ENCODE data around the gene ZNF514. TPM values are rescaled to one million over a fixed set of nuclear protein-coding genes. Genes with fewer than 3 reads are reported as not detected.

Gene ZNF514
- total and polyA plus RNA-seq, 2 of the 8 experiments (the other 6 are each of a cell fraction or from before 2014, with no cell fraction given): 5.3 to 13.3 TPM

GRCh38 chr2:95179451-95179850 is 19.8 kb upstream of the ZNF514 start:
- Histone ChIP-seq H3K14ac (ENCODE audit: insufficient read length) (no peak overlapping the region), H2BK12ac (ENCODE audit: low read depth, low read length) (no peak overlapping the region), H3K4me2 (ENCODE audit: insufficient read depth in 1 of 2, low read depth in 2 of 2, low read length in 2 of 2) (no peak overlapping the region), H3K79me1 (ENCODE audit: low read depth, low read length) (0 out of 2 replicates have a peak, but pooled peaks cover 2% of the 10 kb centered on the region), H4K91ac (replicated peaks; ENCODE audit: insufficient read length, low read length) (no peak overlapping the region), H3K18ac (ENCODE audit: extremely low read depth, low read length) (no peak overlapping the region), H3K4me1 (replicated peaks in 1 of 4; ENCODE audit: control insufficient read depth in 3 of 4, insufficient read depth in 4 of 4, low read length in 3 of 4) (no peaks in the 10 kb centered on the region), H2BK15ac (ENCODE audit: low read length) (no peak overlapping the region), H3K4ac (replicated peaks; ENCODE audit: insufficient read length, low read depth, low read length) (no peak overlapping the region), H3K4me3 (ENCODE audit: extremely low read depth in 1 of 4, insufficient read depth in 2 of 4, low read depth in 3 of 4, low read length in 4 of 4) (no peak overlapping the region), H3K27ac (ENCODE audit: low read depth, low read length) (no peak overlapping the region), H2BK20ac (ENCODE audit: low read length) (no peak overlapping the region), H4K20me1 (replicated peaks in 1 of 2; ENCODE audit: control insufficient read depth in 1 of 2, insufficient read depth in 2 of 2, low read length in 2 of 2) (no peaks in the 10 kb centered on the region), H3K23ac (ENCODE audit: insufficient read length) (no peak overlapping the region), H3K56ac (replicated peaks; ENCODE audit: insufficient read length, low read depth, low read length) (no peak overlapping the region), H3K36me3 (ENCODE audit: control insufficient read depth in 2 of 4, insufficient read depth in 4 of 4, low read length in 3 of 4) (peaks cover 0 to 27% (median 12%) of the 10 kb centered on the region in 4 experiments; a peak in 7 of 8 replicates), H2BK120ac (replicated peaks; ENCODE audit: low read depth, low read length) (no peak overlapping the region), H3K9ac (replicated peaks in 1 of 4; ENCODE audit: extremely low read depth in 1 of 4, low read depth in 3 of 4, low read length in 3 of 4) (no peak overlapping the region), H3K23me2 (ENCODE audit: low read depth, low read length) (no peaks in the 10 kb centered on the region), H4K8ac (ENCODE audit: extremely low read depth, insufficient read depth, low read length) (no peak overlapping the region), H4K5ac (ENCODE audit: insufficient read length, low read depth, low read length) (no peak overlapping the region), H3K9me3 (ENCODE audit: insufficient read depth in 2 of 2, low read depth in 1 of 2, low read length in 1 of 2) (peaks cover 47 to 62% of the 10 kb centered on the region in 2 experiments), H2BK5ac (ENCODE audit: low read depth, low read length) (no peak overlapping the region), H3K79me2 (ENCODE audit: control insufficient read depth in 1 of 2, insufficient read depth in 2 of 2, low read length in 2 of 2) (no peaks in the 10 kb centered on the region), H2AK5ac (ENCODE audit: low read depth, low read length) (no peak overlapping the region), H2AFZ (ENCODE audit: low read length) (no peak overlapping the region), H3K27me3 (replicated peaks in 1 of 4; ENCODE audit: control insufficient read depth in 3 of 4, extremely low read depth in 1 of 4, insufficient read depth in 3 of 4, low read length in 3 of 4) (no peaks in the 10 kb centered on the region)
- FAIRE-seq (no peak), DNase-seq (ENCODE audit: low read depth in 1 of 2, low spot score in 2 of 2) (no peak)
- ChIA-PET POLR2A (ENCODE audit: partially characterized antibody) (no interaction called here), CTCF (ENCODE audit: partially characterized antibody) (no interaction called here)
- 90% methylated on average over 7 of the region's 7 CpGs; no CpG with 5 or more reads in 1 of the 2 experiments for WGBS, 2 experiments (ENCODE audit: extremely low coverage in 1 of 2, insufficient coverage in 1 of 2, insufficient read length in 1 of 2, insufficient replicate concordance in 2 of 2, low coverage in 1 of 2, low lambda C conversion rate in 2 of 2, missing lambda C conversion rate in 1 of 2)
- TF ChIP-seq CTCF (IDR thresholded peaks at IDR 0.05; ENCODE audit: control extremely low read depth in 1 of 3, insufficient read depth in 1 of 3, low read depth in 1 of 3, low read length in 3 of 3) (no peak), SP4 (IDR thresholded peaks at IDR 0.05; ENCODE audit: low read length) (no peak), ATF2 (IDR thresholded peaks at IDR 0.05; ENCODE audit: low read length) (no peak), CHD2 (IDR thresholded peaks at IDR 0.05; ENCODE audit: low read length) (no peak), GTF2F1 (IDR thresholded peaks at IDR 0.05; ENCODE audit: borderline replicate concordance, low read depth, low read length) (no peak), CEBPB (IDR thresholded peaks at IDR 0.05; ENCODE audit: low read depth, low read length) (no peak), PHF8 (conservative IDR thresholded peaks at IDR 0.05; ENCODE audit: low read depth, low read length) (no peak), CBX5 (IDR thresholded peaks at IDR 0.05; ENCODE audit: low read depth, low read length) (no peak), CTBP2 (IDR thresholded peaks at IDR 0.05; ENCODE audit: borderline replicate concordance, insufficient read depth, insufficient read length, low read length) (no peak), KDM5A (IDR thresholded peaks at IDR 0.05; ENCODE audit: low read length) (no peak)

Measured in H1 (cell line).